ENCODE data around the gene SPRY4. TPM values are rescaled to one million over a fixed set of nuclear protein-coding genes. Genes with fewer than 3 reads are reported as not detected.

Gene SPRY4
- total RNA-seq, 2 donors from 2014 or later, result 70.2 to 164 TPM

DNA sequence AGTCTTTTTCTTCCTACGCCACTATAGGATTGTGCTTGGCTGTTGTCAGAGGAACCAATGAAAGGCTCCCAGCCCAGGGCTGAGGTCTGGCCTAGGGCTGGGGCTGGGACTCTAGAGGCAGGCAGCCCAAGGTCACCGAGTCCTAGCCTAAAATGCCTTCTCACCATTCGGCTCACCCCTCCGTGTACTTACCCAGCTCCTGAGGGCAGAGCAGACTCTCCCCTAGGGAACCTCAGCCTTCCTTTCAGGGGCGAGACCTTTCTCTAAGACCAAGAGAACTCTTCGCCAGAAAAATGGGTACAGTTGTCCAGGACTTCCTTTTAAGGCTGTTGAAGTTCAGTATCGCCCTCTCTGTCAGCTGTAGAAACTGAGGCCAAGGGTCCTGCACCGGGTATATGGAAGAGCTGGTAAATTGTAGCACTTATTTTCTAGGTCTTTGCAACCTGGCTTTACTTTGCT lies 1.7 kb upstream of the SPRY4 start:
- Mint-ChIP-seq H3K4me1 (peaks cover 31% of the 10 kb centered on the region), H3K36me3 (ENCODE audit: low read depth) (peaks cover 25% of the 10 kb centered on the region), H3K9me3 (peaks cover 2% of the 10 kb centered on the region), H3K27ac (peak overlapping the region; percentile 95), H3K27me3 (ENCODE audit: insufficient read depth) (no peaks in the 10 kb centered on the region), H3K4me3 (peak overlapping the region; percentile 98)
- H3K4me3 ChIP-seq (ENCODE audit: low read length), result peak overlapping the region; percentile 96
- no peak for DNase-seq
- no peaks in the 10 kb centered on the region for H3K27me3 ChIP-seq (ENCODE audit: control insufficient read depth, insufficient read depth, low read length, poor library complexity, severe bottlenecking)
- peak overlapping the region; percentile 92 for H3K27ac ChIP-seq (ENCODE audit: low read depth, low read length)
- peak overlapping the region; percentile 90 for H3K9ac ChIP-seq (ENCODE audit: extremely low read depth, low read length, poor library complexity, severe bottlenecking)
- no peaks in the 10 kb centered on the region for H3K9me3 ChIP-seq (ENCODE audit: control insufficient read depth, low read length)
- H3K4me1 ChIP-seq (ENCODE audit: control insufficient read depth, insufficient read depth, low read length), result no peaks in the 10 kb centered on the region
- H3K36me3 ChIP-seq (ENCODE audit: control insufficient read depth, insufficient read depth, low read length), result peaks cover 22% of the 10 kb centered on the region
- TF ChIP-seq, protein P1, sequence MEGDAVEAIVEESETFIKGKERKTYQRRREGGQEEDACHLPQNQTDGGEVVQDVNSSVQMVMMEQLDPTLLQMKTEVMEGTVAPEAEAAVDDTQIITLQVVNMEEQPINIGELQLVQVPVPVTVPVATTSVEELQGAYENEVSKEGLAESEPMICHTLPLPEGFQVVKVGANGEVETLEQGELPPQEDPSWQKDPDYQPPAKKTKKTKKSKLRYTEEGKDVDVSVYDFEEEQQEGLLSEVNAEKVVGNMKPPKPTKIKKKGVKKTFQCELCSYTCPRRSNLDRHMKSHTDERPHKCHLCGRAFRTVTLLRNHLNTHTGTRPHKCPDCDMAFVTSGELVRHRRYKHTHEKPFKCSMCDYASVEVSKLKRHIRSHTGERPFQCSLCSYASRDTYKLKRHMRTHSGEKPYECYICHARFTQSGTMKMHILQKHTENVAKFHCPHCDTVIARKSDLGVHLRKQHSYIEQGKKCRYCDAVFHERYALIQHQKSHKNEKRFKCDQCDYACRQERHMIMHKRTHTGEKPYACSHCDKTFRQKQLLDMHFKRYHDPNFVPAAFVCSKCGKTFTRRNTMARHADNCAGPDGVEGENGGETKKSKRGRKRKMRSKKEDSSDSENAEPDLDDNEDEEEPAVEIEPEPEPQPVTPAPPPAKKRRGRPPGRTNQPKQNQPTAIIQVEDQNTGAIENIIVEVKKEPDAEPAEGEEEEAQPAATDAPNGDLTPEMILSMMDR (conservative IDR thresholded peaks at IDR 0.05), result no peak
- WGBS, 2 experiments (ENCODE audit: insufficient coverage in 1 of 2, insufficient read length in 1 of 2), result 4 to 6% methylated on average over 4 to 8 of the region's 8 CpGs

DNA sequence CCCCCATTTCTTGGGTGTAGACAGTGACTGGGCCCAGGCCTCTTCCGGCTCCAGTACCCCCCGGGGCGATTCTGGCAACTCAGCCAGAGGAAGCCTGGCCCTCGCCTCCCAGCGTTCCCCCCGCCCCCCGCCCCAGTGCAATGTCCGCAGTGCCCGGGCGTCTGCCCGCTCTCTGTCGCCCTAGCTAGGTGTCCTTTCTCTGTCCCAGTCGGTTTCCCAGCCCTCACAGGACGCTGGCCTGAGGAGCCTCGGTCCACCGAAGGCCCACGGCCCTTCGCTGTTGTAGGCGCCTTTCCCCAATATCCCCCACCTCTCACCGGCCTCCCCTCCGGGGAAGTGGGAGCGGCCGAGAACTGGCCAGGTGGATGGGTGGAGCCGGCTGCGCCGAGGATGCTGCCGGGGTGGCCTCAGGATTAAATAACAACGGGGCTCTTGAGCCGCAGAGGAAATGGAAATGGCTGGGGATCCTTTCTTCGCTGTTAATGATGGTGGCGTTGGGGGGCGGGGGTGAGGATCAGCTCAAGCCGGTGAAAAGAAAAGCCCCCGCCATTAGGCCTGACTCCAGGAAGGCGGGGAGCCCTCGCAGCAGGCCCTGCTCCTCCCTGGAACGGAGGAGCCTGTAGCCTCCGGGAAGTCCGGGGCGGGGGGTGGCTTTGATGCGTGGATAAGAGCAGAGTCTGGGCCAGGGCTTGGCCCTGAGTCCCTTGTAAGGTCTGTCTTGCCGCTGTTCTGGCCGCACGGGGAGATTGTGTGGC lies 1.1 kb upstream of the SPRY4 start:
- peak overlapping the region; percentile 90 for H3K9ac ChIP-seq (ENCODE audit: extremely low read depth, low read length, poor library complexity, severe bottlenecking)
- no peaks in the 10 kb centered on the region for H3K27me3 ChIP-seq (ENCODE audit: control insufficient read depth, insufficient read depth, low read length, poor library complexity, severe bottlenecking)
- 0 to 1% methylated on average over 3 to 44 of the region's 44 CpGs for WGBS, 2 experiments (ENCODE audit: insufficient coverage in 1 of 2, insufficient read length in 1 of 2)
- H3K4me1 ChIP-seq (ENCODE audit: control insufficient read depth, insufficient read depth, low read length), result no peaks in the 10 kb centered on the region
- peak; percentile 96 for DNase-seq
- peak overlapping the region; percentile 92 for H3K27ac ChIP-seq (ENCODE audit: low read depth, low read length)
- TF ChIP-seq, protein P1 (conservative IDR thresholded peaks at IDR 0.05), result no peak
- H3K4me3 Mint-ChIP-seq, result peak overlapping the region; percentile 98
- peak overlapping the region; percentile 96 for H3K4me3 ChIP-seq (ENCODE audit: low read length)
- peaks cover 31% of the 10 kb centered on the region for H3K36me3 Mint-ChIP-seq (ENCODE audit: low read depth)
- H3K36me3 ChIP-seq (ENCODE audit: control insufficient read depth, insufficient read depth, low read length), result peaks cover 28% of the 10 kb centered on the region
- H3K9me3 ChIP-seq (ENCODE audit: control insufficient read depth, low read length), result no peaks in the 10 kb centered on the region
- peaks cover 2% of the 10 kb centered on the region for H3K9me3 Mint-ChIP-seq
- H3K27me3 Mint-ChIP-seq (ENCODE audit: insufficient read depth), result no peaks in the 10 kb centered on the region
- H3K4me1 Mint-ChIP-seq, result peaks cover 37% of the 10 kb centered on the region
- peak overlapping the region; percentile 95 for H3K27ac Mint-ChIP-seq

DNA sequence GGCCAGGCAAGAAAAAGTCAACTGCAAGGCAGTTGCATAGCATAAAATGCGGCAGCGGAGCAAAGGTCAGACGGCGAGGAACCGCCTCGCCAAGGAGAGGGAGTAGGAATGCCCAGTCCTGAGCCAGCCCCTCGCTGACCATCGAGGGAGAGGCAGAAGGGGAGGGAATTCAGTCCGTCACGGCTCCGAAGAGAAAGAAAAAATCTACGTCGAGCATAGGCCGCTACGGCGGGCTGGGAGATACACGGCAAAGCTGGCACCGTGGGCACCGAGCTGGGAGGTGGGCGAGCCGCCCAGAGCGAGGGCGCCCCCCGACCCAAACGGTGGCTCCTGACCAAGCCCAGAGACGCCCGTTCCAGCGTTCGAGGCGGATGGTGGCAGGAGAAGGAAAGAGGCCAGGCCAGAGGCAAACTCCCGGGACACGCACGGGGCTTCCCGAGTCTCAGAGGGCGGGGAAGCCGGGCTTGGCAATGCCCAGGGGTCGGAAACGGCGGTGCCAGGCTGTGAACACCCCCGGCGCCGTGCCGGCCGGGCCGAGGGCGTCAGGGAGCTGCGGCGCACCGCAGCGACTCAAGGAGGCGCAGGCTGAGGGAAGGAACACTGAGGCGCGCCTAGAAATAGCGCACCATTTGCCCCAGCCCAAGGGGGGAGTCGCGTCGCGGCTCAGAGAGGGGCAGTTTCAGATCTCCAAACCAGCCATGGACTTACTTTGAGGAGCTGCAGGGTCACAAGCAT lies 518 bp downstream of the SPRY4 start:
- Mint-ChIP-seq H3K4me1 (peaks cover 44% of the 10 kb centered on the region), H3K4me3 (peak overlapping the region; percentile 98), H3K27ac (peak overlapping the region; percentile 95), H3K36me3 (ENCODE audit: low read depth) (peaks cover 44% of the 10 kb centered on the region), H3K27me3 (ENCODE audit: insufficient read depth) (no peaks in the 10 kb centered on the region), H3K9me3 (peaks cover 2% of the 10 kb centered on the region)
- H3K4me3 ChIP-seq (ENCODE audit: low read length), result peak overlapping the region; percentile 96
- peaks cover 4% of the 10 kb centered on the region for H3K4me1 ChIP-seq (ENCODE audit: control insufficient read depth, insufficient read depth, low read length)
- TF ChIP-seq, protein P1 (conservative IDR thresholded peaks at IDR 0.05), result peak; percentile 51
- 0% methylated on average over 31 to 58 of the region's 58 CpGs for WGBS, 2 experiments (ENCODE audit: insufficient coverage in 1 of 2, insufficient read length in 1 of 2)
- H3K9ac ChIP-seq (ENCODE audit: extremely low read depth, low read length, poor library complexity, severe bottlenecking), result peak overlapping the region; percentile 90
- DNase-seq, result peak; percentile 49
- H3K36me3 ChIP-seq (ENCODE audit: control insufficient read depth, insufficient read depth, low read length), result peaks cover 31% of the 10 kb centered on the region
- H3K27ac ChIP-seq (ENCODE audit: low read depth, low read length), result peak overlapping the region; percentile 81
- H3K27me3 ChIP-seq (ENCODE audit: control insufficient read depth, insufficient read depth, low read length, poor library complexity, severe bottlenecking), result no peaks in the 10 kb centered on the region
- H3K9me3 ChIP-seq (ENCODE audit: control insufficient read depth, low read length), result no peaks in the 10 kb centered on the region
